ENCODE results near the gene PRKCB.

PRKCB gene

DNA sequence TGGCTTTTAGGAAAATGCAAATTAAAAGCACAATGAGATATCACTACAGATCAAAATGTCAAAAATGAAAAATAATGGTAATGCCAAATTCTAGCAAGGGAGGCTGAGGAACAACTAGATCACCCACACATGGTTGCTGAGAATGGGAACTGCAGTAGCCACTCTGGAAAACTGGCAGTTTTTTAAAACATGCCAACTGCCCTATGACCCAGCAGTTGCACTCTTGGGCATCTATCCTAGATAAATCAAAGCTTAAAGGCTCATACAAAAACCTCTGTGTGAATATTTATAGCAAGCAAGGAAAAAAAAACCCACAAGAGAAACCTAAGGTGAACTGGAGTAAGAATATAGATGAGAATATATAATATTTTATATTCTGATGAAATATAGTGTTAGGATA lies 104.3 kb downstream of the PRKCB start:
- H3K27me3 ChIP-seq (ENCODE audit: insufficient read depth, low read depth), result no peaks in the 10 kb centered on the region
- no peak overlapping the region for H3K9ac ChIP-seq
- H3K27ac ChIP-seq, result no peak overlapping the region
- H3K36me3 ChIP-seq (ENCODE audit: insufficient read depth), result no peaks in the 10 kb centered on the region
- H2AFZ ChIP-seq (ENCODE audit: low read depth), result no peak overlapping the region
- TF ChIP-seq, protein P1, sequence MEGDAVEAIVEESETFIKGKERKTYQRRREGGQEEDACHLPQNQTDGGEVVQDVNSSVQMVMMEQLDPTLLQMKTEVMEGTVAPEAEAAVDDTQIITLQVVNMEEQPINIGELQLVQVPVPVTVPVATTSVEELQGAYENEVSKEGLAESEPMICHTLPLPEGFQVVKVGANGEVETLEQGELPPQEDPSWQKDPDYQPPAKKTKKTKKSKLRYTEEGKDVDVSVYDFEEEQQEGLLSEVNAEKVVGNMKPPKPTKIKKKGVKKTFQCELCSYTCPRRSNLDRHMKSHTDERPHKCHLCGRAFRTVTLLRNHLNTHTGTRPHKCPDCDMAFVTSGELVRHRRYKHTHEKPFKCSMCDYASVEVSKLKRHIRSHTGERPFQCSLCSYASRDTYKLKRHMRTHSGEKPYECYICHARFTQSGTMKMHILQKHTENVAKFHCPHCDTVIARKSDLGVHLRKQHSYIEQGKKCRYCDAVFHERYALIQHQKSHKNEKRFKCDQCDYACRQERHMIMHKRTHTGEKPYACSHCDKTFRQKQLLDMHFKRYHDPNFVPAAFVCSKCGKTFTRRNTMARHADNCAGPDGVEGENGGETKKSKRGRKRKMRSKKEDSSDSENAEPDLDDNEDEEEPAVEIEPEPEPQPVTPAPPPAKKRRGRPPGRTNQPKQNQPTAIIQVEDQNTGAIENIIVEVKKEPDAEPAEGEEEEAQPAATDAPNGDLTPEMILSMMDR (conservative IDR thresholded peaks at IDR 0.05; ENCODE audit: low read depth, low read length), result no peak
- no peaks in the 10 kb centered on the region for H3K79me2 ChIP-seq (ENCODE audit: insufficient read depth, low read depth)
- H3K4me2 ChIP-seq, result no peak overlapping the region
- H3K4me3 ChIP-seq (IDR thresholded peaks at IDR 0.05; ENCODE audit: insufficient read depth, low read depth, low read length), result no peak overlapping the region
- no peaks in the 10 kb centered on the region for H4K20me1 ChIP-seq (ENCODE audit: insufficient read depth)
- no peaks in the 10 kb centered on the region for H3K4me1 ChIP-seq (ENCODE audit: low read depth, poor library complexity, severe bottlenecking)

DNA sequence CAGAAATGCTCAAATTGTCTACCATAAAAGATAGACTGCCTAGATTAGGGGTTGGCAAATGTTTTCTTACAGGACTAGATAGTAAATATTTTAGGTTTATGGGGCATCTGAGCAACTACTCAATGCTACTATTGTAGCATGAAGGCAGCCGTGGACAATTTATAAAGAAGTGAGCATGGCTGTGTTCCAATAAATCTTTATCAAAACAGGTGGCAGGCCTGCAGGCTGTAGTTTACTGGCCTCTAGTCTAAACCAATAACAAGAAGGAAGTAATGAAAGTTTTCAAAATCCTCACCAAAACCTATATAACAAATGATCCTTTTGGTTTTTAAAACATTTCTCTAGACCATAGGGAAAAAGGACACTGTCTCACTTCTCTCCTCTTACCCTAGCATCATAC lies 105.2 kb downstream of the PRKCB start:
- Histone ChIP-seq H3K36me3 (ENCODE audit: insufficient read depth) (no peaks in the 10 kb centered on the region), H3K79me2 (ENCODE audit: insufficient read depth, low read depth) (no peaks in the 10 kb centered on the region), H3K4me2 (no peak overlapping the region), H3K27me3 (ENCODE audit: insufficient read depth, low read depth) (no peaks in the 10 kb centered on the region), H3K9ac (no peak overlapping the region), H4K20me1 (ENCODE audit: insufficient read depth) (no peaks in the 10 kb centered on the region), H3K4me1 (ENCODE audit: low read depth, poor library complexity, severe bottlenecking) (no peaks in the 10 kb centered on the region), H3K4me3 (IDR thresholded peaks at IDR 0.05; ENCODE audit: insufficient read depth, low read depth, low read length) (no peak overlapping the region), H2AFZ (ENCODE audit: low read depth) (no peak overlapping the region), H3K27ac (no peak overlapping the region)
- TF ChIP-seq, protein P1 (conservative IDR thresholded peaks at IDR 0.05; ENCODE audit: low read depth, low read length), result no peak

DNA sequence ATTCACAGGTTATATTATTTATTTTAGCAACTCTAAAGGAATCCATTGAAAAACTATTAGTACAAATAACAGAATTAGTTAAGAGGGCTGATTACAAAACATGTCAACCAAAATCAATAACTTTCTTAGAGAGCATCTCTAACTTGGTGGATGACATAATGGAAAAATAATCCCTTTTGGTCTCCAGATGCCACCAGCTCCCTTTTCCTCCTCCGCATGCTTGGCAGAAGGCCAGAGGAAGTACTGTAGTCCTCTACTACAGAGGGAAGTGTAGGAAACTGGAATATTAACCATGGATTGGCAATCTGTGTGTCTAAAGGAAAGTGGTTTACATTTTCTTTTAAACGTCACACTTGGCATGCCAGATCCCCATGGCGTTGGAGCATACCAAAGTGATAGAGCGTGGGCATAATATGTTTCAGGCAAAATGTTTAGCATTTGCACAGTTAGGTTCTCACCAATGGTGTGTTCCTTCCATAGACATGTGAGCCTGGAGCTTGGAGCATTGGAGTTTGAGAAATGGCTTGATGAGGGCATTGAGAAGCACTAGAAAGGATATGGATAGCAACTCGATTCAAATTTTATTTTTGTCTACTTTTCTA lies 106.3 kb downstream of the PRKCB start:
- H3K27ac ChIP-seq, result no peak overlapping the region
- no peaks in the 10 kb centered on the region for H3K27me3 ChIP-seq (ENCODE audit: insufficient read depth, low read depth)

DNA sequence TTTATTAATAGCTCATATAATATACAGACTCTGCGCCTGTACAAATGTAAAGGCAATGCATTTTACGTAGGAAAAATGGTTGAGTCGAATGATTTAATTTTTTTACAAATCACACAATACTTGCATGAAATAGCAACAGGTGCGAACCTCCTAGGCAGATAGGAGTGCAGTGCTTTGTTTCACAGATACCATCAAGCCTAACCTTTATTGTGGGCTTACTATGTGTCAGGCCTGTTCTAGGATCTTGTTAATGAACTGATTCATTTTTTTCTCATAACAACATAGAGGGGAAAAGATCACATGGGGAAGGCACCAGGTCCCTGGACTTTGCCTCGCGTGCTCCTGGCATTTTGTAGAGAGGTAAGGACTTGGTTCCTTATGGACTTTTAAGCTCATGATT lies 107.8 kb downstream of the PRKCB start:
- Histone ChIP-seq H2AFZ (ENCODE audit: low read depth) (no peak overlapping the region), H3K4me2 (no peak overlapping the region), H3K79me2 (ENCODE audit: insufficient read depth, low read depth) (no peaks in the 10 kb centered on the region), H3K36me3 (ENCODE audit: insufficient read depth) (no peaks in the 10 kb centered on the region), H3K9ac (no peak overlapping the region), H3K4me3 (IDR thresholded peaks at IDR 0.05; ENCODE audit: insufficient read depth, low read depth, low read length) (no peak overlapping the region), H3K4me1 (ENCODE audit: low read depth, poor library complexity, severe bottlenecking) (no peaks in the 10 kb centered on the region), H4K20me1 (ENCODE audit: insufficient read depth) (no peaks in the 10 kb centered on the region), H3K27ac (no peak overlapping the region), H3K27me3 (ENCODE audit: insufficient read depth, low read depth) (no peaks in the 10 kb centered on the region)
- TF ChIP-seq, protein P1 (conservative IDR thresholded peaks at IDR 0.05; ENCODE audit: low read depth, low read length), result no peak

More for the DNA sequence above, 106.3 kb downstream of the PRKCB start:
- Histone ChIP-seq H3K9ac (no peak overlapping the region), H3K36me3 (ENCODE audit: insufficient read depth) (no peaks in the 10 kb centered on the region), H2AFZ (ENCODE audit: low read depth) (no peak overlapping the region), H3K4me2 (no peak overlapping the region), H3K79me2 (ENCODE audit: insufficient read depth, low read depth) (no peaks in the 10 kb centered on the region), H4K20me1 (ENCODE audit: insufficient read depth) (no peaks in the 10 kb centered on the region), H3K4me1 (ENCODE audit: low read depth, poor library complexity, severe bottlenecking) (no peaks in the 10 kb centered on the region), H3K4me3 (IDR thresholded peaks at IDR 0.05; ENCODE audit: insufficient read depth, low read depth, low read length) (no peak overlapping the region)
- TF ChIP-seq, protein P1 (conservative IDR thresholded peaks at IDR 0.05; ENCODE audit: low read depth, low read length), result no peak
